ENCODE data around the gene SAYSD1.
"Not testable (repeated sequence)": the region's sequence is repeated elsewhere in the genome, so short reads cannot be mapped to it uniquely, and the experiment has no call there.

SAYSD1 gene, protein sequence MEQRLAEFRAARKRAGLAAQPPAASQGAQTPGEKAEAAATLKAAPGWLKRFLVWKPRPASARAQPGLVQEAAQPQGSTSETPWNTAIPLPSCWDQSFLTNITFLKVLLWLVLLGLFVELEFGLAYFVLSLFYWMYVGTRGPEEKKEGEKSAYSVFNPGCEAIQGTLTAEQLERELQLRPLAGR

DNA sequence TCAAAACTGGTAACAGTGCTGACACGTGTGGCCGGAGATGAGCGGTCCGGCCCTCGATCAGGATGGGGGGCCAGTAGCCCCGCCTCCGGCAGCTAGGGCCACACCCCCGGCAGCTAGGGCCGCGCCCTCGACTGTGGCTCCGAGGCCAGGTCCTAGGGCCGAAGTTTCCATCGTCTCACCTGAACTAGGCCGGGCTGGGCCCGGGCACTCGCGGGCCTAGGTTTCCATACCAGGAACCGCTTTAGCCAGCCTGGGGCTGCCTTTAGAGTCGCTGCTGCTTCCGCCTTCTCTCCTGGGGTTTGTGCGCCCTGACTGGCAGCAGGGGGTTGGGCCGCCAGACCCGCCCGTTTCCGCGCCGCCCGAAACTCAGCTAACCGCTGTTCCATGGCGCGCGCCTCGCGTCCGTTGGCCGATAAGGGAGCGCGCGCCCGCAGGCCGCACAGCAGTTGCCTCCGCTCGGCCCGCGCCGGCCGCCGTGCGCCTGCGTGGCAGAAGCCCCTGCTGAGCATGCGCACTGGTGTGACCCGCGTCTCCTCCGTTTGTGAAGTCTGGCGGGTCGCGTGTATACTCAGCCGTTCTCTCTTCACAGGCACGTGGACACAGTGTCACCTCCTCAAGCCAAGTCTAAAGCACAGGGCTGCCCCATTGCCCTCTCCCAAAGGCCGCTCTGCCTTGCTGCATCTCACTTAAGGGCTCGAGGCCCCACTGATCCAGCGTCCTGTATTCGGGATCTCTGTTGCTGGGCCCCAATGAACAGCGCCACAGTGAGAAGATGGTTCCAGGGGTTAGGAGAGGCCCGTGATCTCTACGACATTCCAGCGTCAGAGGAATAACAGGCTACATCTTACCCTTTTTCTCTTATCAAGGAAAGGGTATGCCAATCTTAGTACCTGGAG is at the start of gene SAYSD1:
Gene SAYSD1 (minus strand): TSS at position 483 of the 896 bp plus-strand sequence. CDS start 97 bp downstream, at position 386.
- DNase-seq, result peak; percentile 79 to 89

DNA sequence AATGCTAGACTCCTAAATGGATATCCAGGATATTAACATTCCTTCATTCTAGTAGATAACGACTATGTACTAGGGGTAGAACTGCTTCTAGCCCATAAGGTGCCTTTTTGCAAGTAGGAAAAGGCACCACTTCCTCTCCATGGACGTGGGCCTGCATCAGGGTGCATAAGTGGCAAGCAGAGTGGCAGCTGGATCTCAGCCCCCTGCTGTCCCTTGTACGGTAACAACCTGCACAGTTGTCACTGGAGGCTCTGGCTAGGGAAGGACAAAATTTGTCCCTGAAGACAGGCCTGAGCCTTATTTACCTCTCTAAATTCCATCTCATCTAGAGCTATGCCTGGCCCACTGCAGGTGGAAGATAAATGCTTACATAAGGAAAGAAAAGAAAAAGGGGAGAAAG is 42.5 kb upstream of the SAYSD1 start:
- no peak for DNase-seq

DNA sequence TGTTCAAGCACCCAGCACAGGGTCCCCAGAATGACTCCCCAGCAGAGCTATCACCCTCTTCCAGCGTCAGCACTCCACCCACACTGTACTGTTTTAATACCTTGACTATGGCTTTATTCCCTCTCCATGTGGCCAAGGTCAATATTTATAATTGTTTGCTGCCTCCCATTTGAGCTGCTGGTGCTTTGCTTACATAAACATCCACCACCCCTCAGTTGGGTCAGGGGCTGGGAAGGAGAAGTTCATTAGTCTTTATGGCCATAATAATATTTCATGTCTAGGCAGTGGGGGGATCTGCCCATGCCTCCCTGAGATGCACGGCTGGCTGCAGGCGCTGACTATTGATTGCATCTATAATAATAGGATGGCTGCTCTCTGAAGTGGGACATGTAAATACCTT is 41.8 kb upstream of the SAYSD1 start:
- no peak for DNase-seq

DNA sequence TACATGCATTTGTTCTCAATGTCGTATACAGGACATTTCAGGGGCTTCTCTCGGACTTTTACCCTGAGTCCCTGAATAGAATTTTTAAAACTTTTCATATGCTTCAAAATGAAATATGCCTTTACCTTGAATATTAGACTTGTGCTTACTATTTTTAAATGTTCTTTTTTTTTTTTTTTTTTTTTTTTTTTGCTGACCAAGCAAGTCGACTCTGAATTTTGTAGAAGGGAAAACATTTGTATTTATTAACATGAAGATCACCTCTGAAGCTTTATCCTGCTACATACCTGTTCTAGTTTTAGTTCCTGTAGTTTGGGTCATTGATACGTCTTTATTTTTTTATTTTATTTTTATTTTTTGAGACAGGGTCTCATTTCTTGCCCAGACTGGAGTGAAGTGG is 39.7 kb upstream of the SAYSD1 start:
- no peak for DNase-seq

DNA sequence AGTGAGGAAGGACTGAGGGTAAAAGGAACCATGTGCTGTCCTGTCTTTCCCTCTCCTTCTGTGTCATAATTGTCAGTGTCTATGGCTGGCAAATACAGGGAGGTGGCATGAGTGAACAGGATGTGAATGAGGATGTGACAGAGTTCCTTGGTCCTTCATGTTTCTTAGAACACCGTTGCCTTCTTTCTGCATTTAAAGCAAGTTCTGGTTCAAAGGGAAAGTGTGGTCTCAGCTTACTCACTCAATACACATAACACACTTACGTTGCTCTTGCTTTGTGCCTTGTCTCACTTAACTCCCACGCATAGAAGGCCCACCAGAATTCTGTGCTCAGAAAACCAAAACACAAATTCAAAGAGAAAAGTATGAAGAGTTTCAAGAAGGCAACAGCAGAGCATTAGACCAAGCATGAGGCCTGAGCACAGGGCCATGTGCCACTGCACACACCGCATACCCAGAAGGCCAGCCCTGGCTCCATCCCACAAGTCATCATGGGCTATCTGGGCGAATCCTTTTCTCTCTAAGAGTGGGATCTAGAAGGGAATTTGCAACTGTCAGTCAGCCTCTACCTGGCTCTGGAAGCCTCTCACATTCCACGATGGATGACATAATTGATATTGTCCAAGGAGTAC is 38.9 kb upstream of the SAYSD1 start:
- no peak for DNase-seq

DNA sequence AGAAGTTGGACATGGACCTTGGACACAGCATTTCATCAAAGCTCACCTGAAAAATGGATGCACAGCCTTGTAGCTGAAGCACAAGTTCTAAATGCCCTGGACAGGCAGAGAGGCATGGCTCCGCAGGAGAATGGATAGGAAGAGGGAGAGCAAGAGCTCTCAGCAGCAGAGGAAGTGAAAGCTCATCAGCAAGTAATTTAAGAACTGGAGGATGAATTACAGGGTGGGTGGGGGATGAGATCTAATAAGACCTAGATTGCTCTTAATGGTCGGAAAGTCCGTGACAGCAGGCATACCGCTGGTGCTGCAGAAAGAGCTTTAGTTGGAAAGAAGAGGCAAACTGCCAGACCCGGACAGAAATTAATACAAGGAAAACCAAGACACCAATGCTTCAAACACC is 37.3 kb upstream of the SAYSD1 start:
- DNase-seq, result no peak

DNA sequence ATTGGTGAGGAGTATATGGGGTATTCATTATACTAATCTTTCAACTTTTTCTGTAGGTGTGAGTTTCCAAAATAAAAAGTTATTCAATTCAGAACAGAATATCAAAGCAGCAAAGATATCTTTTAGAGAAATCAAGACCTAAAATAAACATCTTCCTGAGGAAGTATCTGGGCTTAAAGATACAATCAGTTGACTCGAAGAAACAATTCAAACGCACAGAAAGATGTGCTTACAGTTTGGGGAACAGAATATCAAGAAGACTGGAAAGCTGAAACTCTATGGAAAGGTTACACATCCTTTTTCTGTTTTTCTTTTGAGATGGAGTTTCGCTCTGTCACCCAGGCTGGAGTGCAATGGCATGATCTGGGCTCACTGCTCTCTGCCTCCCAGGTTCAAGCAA is 36.2 kb upstream of the SAYSD1 start:
- no peak for DNase-seq

DNA sequence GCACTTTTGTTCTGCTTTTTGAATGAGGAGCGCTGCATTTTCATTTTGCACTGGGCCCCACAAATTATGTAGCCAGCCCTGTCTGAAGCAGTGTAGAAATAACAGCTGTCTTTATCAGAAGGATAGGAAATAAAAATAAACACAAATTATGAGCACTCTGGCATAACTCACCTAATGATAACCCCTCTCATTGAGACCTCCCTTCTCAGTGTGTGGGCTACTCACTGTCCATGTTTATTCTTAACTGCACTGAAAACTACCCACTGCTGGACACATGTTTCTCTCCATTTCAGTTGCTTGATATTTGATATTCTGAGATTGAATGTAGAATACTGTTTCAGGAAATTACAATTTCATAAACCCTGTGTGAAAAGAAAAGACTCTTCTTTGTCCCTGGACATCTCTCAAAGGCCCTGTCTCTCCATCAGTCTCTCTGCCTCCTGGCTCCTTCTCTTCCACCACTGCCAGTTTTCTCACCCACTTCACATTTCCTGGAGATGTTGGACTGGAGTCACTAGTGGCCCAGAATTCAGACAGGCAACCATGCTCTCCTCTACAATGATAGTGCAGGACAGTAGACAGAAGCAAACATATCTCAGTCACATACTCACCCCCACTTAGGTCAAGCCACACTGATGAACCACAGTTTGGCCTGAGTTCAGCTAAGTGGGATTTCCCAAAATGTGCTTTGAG is 29.6 kb upstream of the SAYSD1 start:
- no peak for DNase-seq

DNA sequence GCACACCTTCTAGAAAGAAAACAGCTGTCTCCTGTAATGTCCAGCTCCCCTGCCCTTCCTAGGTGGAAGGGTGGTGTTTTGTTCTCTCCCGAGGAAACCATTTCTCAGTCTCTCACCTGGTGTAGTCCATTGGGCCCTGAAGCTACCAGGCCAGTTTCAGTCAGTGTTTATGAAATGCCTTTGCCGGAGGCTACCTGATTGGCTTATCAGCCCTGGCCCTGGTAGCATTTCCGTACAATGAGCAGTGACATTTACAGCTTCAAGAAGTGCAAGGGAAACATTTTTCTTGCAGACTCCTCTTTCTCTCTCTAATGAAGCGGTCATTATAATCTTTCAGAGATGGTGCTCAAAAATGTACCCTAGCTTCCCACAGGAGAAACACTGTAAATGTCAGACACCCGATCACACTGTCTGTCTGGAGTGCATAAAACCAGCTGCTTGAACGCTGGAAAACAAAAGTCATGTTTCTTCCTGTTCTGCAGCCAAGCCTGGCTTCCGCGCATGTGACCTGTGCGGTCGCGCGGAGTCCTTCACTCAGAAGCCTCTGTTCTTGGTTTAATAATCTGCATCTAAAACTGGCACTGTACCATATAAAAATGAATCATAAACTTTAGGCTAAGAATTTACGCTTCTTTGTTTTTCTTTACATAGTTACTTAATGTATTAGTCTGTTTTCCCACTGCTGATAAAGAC is 28.4 kb upstream of the SAYSD1 start:
- no peak for DNase-seq

DNA sequence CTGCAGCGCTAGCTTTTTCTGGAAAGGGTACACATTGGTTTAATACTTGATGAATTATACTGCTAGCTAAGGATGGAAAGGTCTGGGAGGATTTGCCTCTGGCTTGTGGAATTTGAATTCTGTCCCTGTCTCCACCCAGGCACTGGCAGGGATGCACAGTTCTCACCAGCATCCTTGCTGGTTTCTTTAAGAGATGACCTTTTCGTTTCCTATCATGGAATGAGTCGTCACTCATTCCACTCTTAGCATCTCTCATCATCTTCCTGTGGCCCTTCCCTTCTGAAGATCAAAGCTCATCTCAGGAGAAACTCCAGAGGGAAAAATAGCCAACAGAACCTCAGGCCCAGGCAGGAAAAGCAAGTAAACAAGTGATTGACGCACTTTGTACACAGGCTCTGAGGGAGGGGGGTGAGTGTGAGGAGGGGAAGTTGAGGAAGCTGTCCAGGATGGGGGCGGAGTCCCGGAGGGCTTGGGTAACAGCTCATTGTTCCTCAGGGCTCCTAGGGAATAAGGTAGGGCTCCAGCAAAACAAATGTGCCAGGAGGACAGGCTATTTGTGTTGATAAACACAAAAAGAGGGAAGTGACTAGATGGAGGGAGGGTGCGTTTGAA is 25.7 kb upstream of the SAYSD1 start:
- DNase-seq, result no peak

DNA sequence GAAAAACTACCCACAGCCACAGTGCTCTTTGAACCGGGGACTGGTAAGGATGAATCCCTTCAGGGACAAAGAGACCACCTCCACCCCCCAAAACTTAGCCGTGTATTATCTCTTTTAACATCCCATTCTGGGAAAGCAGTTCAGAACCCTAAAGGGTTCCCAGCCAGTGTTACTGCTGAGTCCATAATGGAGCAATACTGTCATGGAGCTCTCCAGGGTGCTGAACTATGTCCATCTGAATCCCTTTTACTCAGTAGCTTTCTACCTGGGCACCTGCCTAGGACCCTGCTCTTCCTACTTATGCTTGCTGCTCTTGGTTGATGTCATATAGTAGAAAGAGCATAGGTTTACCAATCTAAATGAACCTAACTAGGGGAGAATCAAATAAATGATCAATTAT is 22.3 kb upstream of the SAYSD1 start:
- peak in 1 of 2 experiments; percentile 2 for DNase-seq

DNA sequence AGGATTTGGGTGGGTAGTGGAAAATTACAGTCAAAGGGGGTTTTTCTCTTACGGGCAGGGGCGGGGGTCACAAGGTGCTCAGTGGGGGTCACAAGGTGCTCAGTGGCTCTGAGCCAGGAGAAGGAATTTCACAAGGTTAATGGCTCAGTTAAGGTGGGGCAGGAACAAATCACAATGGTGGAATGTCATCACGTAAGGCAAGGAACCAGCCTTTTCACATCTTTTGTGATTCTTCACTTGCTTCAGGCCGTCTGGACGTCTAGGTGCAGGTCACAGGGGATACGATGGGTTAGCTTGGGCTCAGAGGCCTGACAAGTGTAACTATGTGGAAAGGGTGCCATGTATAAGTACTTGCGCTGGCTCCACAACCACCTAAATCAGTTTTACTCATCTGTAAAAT is 21.2 kb upstream of the SAYSD1 start:
- DNase-seq, result not testable (repeated sequence)

DNA sequence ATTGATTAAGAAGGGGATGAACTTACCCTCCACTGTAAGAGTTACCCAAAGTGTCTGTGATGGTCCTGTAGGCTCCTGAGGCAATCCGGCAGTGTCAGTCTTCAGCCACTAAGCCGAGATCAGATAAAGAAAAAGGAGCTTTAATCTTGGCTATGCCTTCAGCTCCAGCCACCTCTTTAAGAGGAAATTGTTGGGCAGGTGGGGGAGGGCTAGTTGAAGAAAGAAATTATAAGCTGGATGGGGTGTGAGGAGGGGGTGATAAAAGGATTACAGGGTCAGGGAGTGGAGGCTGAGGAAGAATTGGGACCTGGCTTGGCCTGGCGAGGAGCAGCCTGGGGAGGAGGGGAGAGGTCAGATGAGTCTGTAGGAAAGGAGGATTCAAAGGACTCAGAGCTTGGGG is 19.8 kb upstream of the SAYSD1 start:
- DNase-seq, result not testable (repeated sequence)

DNA sequence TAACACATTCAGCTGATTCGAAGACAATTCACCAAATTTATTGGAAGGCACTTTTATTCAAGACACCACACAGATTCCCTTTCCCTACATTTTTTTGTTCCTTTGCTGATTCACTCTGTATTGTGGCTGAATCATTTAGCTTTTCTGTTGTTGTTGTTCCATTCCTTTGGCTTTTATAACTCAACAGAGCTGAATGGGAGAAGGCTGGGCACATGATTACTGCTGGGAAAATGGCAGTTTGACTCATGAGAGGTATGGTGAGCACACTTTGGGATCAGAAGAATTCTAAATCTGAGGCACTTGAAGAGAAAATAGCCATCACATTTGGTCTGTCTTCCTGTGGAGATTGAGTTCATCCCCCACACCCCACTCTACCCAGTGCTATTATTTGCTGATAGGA is 15.7 kb upstream of the SAYSD1 start:
- no peak for DNase-seq

DNA sequence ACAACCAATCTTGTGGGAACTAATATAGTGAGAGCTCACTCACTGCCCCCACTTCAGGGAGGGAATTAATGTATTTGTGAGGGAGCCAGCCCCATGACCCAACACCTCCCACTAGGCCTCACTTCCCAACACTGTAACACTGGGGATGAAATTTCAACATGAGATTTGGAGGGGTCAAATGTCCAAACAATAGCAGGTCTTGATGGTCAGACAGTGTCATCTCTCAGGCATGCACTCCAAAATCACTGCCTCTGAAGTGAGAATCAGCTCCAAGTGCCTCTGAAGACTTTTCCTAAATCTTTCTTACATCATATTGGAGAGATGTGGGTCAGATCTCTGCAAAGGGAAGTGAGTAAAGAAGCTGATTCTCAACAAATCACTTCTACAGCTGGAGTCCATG is 13.8 kb upstream of the SAYSD1 start:
- no peak for DNase-seq

DNA sequence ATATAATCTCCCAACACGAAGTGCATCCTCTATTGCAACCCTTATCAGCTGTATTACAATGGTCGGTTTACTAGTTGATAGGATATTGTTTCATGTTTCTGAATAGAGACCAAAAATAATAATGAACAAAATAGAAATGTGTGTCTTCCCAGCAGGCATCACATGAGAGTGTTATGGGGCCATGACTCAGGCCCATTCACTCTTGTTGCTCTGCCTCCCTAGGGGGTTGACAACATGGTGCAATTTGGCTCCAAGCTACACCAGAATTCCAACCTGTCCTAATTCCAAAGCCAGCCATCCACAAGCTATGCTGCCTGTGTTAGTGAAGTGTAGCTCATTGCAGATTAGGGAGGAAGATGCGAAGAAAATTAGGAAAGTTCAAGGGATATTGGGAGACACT is 13.1 kb upstream of the SAYSD1 start:
- DNase-seq, result no peak

DNA sequence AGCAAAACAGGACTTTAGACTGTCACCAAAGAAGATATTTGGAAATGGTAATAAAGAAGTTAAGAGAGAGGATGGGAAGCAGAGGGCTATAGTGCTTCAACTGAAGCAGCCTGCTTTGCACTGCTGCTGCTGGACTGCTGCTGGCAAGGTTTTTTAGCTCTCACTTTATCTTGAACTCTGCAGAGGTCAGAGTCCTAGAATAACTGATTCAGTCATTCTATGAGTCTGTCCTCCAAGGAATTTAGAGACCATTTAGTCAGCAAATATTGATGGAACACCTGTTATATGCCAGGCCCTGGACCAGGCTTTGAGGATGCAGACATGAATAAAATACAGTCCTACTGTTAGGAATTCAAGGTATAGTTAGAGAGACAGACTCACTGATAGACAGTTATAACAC is 9.1 kb upstream of the SAYSD1 start:
- DNase-seq, result no peak

DNA sequence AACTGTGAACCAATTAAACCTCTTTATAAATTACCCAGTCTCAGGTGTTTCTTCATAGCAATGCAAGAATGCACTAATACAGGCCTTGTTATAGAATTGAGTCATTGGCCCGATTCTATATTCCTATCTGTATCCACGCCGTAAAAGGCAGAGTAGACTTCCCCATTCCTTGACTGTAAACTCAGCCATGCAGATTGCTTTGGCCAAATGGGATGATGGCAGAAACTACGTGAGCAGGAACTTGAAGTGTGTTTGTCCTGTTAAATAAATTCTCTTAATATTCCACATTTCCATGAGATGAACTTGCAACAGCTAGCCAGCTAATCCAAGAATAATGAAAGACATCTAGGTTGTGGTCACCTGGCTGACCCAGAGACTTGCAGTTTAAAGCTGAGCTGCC is 3.9 kb upstream of the SAYSD1 start:
- DNase-seq, result no peak

DNA sequence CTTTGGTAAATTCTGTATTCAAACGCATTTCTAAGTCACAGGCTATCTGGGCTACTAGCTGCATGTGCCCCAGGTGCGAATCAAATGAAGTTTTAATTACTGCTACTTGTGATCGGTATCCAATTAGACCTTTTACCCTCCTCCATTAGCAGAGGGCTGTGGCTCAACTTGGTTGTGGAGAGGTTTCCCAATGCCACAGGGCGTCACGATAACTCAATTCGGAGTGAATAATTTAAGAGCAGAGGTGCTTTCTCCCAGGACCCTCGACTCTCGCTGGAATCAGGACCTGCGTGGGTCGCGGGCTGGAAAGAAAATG is 640 bp downstream of the SAYSD1 start:
- DNase-seq, result peak in 1 of 2 experiments; percentile 39

DNA sequence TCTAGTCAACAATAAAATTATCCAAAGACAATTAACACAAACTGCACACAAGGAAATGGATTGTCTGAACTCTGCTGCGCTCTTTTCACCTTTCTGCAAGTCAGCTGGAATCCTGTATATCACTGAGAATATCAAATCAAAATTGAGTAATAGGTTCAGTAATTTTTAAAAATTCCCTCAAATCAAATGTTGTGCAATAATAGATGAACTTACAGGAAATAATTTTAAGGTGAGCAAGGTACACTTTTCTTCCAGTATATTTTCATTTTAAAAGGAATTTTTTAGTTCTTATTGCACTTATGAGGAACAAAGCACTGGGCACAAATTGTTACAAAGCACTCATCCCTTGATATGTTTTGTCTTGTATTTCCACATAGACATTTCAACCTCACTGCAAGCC is 1.2 kb downstream of the SAYSD1 start:
- no peak for DNase-seq

DNA sequence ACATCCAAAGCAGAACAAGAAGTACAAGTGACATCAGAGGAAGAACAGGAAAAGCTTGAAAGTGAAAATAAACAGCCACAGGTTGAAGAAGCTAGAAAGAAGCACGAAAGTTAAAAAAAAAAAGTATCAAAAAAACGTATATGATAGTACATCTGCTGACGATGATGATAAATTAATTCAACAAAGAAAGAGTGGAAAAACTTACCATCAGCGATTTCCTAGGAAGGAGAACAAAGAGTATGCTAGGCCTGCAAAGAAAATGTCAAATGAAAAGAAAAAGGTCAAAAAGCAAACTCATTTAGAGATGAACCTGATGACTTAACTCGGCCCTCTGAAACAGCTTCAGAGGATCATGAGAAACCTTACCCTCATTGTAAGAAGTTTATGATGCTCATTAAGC is 3.7 kb downstream of the SAYSD1 start:
- no peak for DNase-seq

DNA sequence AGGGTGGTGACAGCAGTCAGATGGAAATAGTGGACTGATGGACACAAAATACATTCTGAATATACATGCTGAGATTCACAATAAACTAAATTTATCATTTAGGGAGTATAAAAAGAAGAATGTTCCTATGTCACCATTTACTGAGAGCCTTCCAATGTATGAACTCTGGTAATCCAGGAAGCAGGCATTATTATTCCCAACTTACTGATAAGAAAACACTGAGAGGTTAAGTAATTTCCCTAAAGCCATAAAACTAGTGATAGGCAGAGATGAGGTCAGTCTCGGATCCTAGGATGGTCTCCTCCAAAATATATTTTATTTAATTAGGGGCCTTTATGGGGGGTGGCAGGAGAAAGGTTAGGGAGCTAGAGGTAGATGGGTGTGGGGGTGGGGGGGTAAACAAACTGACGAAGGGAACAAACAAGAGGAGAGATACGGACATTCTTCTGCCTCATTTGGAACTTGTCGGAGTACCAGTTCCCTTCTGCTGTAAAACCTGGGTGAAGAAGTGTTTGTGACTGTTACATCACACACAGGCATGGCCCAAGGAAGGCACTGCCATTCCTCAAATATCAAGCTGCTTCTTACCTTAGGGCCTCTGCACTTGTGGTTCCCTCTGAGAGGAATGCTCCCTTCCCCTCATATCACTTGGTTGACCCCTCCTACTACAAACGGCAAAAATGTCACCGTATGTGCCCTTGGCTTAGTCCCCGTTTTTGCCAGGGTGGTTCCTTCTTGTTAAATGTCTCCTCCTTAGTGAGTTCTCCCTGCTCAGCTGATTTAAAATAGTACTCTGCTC is 6.7 kb downstream of the SAYSD1 start:
- no peak for DNase-seq

All from SW 1271 (cell line).